C4-2B (cell line): ENCODE data around the gene MAP1LC3B2.
"Not testable (repeated sequence)": the region's sequence is repeated elsewhere in the genome, so short reads cannot be mapped to it uniquely, and the experiment has no call there.

Source experiments
- H3K27ac ChIP-seq: fragments of 450-650 bp; 2 replicates; pipeline ENCODE4 v1.5.1; 2017
- ZFX ChIP-seq: fragments of 450-650 bp; IDR thresholded peaks from 2 replicates; pipeline ENCODE4 v1.6.1; 2017
- TF ChIP-seq, protein P1 (sequence below): fragments of 450-650 bp; conservative IDR thresholded peaks from 2 replicates; pipeline ENCODE4 v1.5.1; 2017; ENCODE audit warnings: mild to moderate bottlenecking

Gene MAP1LC3B2

DNA sequence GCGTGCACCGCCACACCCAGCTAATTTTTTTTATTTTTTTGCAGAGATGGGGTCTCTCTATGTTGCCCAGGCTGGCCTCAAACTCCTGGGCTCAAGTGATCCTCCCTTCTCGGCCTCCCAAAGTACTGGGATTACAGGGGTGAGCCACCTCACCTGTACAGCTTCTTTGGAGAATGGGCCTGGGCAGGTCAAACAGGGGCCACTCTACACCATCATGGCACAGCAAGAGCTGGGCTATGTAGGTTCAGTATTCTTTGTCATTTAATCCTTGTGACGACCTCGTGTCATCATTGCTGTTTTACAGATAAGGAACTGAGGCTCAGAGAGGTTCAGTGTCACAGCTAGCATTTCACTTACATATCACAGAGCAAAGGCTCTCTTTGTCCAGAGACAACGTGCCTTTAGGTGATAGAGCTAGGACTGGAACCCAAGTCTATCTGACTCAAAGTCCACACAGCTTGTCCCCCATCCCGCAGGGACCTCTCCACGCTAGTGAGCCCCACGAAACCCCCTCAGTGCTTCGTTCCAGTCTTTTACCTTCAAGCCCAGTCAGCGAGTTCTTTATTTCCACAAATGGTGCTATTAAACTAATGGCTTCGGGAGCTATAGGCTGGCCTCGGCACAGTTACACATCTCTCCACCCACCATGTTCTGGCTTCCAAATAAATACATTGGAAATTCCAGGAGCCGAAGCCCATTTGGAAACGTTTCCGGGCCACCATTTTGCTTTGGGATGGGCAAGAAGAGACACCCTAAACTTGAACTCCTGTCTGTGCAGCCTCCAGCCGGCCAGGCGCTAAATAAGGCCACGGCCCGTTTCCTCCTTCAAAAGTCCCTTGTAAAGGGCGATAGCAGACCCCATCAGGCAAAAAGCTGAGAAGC, 660 bp upstream of the MAP1LC3B2 start:
- H3K27ac ChIP-seq = no peak overlapping the region

DNA sequence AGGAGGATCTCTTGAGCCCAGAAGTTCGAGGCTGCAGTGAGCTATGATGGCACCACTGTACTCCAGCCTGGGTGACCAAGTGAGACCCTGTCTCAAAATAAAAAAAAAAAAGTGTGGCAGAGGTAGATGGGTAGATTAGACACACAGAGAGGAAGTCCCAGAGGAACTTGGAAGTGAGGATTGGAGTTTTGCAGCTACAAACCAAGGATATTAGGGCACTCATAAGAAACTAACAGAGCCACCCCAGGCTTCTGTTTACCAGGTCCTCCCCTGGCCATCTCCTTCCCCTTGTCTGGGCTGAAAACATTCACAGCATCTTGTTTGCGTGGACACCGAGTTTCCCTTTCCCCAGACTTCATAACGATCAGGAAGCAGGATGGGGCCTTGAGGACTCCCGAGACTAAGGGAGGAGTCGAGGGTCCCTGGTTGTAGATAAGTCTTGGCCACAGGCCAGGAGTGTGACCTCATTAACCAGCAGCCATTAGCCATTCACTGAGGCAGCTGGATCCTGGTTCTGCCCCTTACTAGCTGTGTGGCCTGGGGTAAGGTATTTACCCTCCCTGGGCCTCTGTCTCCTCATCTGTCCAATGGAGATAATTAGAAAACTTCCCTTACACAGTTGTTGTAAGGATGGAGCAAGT, 2.1 kb downstream of the MAP1LC3B2 start:
- no peak overlapping the region for H3K27ac ChIP-seq

More for the DNA sequence above, 660 bp upstream of the MAP1LC3B2 start:
- TF ChIP-seq, protein P1, sequence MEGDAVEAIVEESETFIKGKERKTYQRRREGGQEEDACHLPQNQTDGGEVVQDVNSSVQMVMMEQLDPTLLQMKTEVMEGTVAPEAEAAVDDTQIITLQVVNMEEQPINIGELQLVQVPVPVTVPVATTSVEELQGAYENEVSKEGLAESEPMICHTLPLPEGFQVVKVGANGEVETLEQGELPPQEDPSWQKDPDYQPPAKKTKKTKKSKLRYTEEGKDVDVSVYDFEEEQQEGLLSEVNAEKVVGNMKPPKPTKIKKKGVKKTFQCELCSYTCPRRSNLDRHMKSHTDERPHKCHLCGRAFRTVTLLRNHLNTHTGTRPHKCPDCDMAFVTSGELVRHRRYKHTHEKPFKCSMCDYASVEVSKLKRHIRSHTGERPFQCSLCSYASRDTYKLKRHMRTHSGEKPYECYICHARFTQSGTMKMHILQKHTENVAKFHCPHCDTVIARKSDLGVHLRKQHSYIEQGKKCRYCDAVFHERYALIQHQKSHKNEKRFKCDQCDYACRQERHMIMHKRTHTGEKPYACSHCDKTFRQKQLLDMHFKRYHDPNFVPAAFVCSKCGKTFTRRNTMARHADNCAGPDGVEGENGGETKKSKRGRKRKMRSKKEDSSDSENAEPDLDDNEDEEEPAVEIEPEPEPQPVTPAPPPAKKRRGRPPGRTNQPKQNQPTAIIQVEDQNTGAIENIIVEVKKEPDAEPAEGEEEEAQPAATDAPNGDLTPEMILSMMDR = no peak
- TF ChIP-seq ZFX = no peak

DNA sequence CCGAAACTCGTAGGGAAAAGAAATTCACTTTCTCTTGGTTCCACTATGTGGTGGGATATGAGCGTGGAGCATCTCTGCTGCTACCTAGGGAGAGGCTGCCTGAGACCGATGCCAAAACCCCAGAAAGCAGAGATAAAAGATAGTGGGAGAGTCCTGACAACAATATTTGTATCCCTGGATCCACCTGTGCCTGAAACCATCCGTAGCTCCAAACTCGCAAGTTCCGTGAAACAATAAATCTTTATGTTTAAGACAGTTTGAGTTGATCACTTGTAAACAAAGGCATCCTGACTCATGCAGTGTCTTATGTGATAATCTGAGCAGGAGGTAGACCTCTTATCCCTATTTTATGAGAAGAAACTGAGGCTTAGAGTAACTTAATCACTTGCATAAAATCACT, 2.9 kb downstream of the MAP1LC3B2 start:
- no peak for TF ChIP-seq ZFX
- TF ChIP-seq, protein P1 = no peak

More for the DNA sequence above, 2.1 kb downstream of the MAP1LC3B2 start:
- TF ChIP-seq, protein P1 = no peak
- no peak for TF ChIP-seq ZFX

DNA sequence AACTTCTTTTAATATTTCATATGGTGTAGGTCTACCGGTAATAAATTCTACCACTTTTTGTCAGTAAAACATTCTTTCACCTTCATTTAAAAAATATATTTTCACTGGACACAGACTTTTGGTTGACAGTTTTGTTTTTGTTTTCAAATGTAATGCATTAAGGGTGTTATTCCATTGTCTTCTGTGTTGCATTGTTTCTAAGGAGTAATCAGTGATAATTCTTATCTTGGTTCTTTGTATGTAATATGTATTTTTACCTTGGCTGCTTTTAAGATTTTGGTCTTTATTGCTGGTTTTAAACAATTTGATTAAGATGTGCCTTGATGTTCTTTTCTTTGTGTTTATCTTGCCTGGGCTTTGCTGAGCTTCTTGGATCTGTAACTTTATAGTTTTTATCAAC, 4.1 kb downstream of the MAP1LC3B2 start:
- no peak overlapping the region for H3K27ac ChIP-seq
- TF ChIP-seq, protein P1 = no peak
- no peak for TF ChIP-seq ZFX

More for the DNA sequence above, 2.9 kb downstream of the MAP1LC3B2 start:
- no peak overlapping the region for H3K27ac ChIP-seq

DNA sequence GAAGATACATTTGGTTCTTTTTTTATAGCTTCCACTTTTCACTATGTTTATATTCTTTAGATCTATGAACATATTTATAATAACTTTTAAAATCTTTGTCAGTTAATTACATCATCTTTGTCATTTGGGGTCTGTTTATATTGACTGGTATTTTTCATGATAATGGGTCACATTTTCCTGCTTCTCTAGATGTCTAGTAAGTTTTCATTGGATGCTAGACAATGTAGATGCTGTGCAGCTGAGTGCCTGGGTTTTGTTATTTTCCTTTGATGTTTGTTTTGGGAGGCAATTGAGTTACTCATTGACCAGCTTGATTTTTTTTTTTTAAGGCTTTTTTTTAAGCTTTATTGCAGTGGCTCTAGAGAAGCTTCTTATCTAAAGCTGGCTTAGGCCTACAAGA, 4.9 kb downstream of the MAP1LC3B2 start:
- no peak overlapping the region for H3K27ac ChIP-seq
- TF ChIP-seq, protein P1 = no peak
- TF ChIP-seq ZFX = no peak

DNA sequence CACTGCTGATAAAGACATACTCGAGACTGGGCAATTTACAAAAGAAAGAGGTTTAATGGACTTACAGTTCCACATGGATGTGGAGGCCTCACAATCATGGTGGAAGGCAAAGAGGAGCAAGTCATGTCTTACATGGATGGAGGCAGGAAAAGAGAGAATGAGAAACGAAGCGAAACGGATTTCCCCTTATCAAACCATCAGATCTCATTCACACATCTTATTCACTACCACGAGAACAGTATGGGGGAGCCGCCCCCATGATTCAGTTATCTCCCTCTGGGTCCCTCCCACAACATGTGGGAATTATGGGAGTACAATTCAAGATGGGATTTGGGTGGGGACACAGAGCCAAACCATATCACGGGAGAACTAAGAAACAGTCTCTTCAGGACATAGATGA, 6.0 kb downstream of the MAP1LC3B2 start:
- H3K27ac ChIP-seq = not testable (repeated sequence)

DNA sequence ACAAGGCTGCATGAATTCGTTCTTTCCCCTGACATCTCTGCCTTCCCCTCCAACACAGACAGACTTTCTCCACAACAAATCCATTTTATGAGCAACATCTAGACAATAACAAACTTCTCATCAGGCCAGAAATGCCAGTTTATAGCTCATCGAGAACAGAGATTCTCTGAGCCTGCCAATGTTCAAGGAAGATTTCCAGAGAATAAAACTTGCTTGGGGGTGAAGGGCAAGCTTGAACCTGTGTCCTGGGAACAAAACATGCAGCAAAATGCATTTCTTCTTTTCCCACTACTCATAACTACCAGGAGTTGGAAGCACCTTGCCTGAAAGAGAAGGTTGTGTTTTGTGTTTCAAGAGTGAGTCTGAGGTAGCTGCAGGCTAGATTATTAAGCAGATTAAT, 6.8 kb downstream of the MAP1LC3B2 start:
- H3K27ac ChIP-seq = no peak overlapping the region

More for the DNA sequence above, 6.8 kb downstream of the MAP1LC3B2 start:
- TF ChIP-seq ZFX = no peak
- TF ChIP-seq, protein P1 = no peak
